Mammary epithelial cell (primary cell): Measurements from ENCODE around the gene GGNBP2.

ENCODE experiments used
- CTCF ChIP-seq, 2 donors: IDR thresholded peaks in 1 of 2; conservative IDR thresholded peaks in 1 of 2; 2 replicates each; pipeline ENCODE4 v1.5.1; 2011 to 2012; ENCODE audit warnings: inconsistent platforms in 2 of 2, low read length in 2 of 2, mild to moderate bottlenecking in 2 of 2, control low read depth in 1 of 2, low read depth in 1 of 2; ENCODE audit not compliant: insufficient read depth in 1 of 2; ENCODE audit errors: extremely low read depth in 1 of 2
- EZH2 ChIP-seq: IDR thresholded peaks from 2 replicates; pipeline ENCODE4 v1.6.1; 2012; ENCODE audit warnings: low read length, inconsistent platforms, borderline replicate concordance

GRCh38 chr17:36503456-36504155 is 41.1 kb upstream of the GGNBP2 start:
- no peak for TF ChIP-seq CTCF (conservative IDR thresholded peaks at IDR 0.05 in 1 of 2, IDR thresholded peaks at IDR 0.05 in 1 of 2; ENCODE audit: extremely low read depth in 1 of 2, insufficient read depth in 1 of 2, low read depth in 1 of 2, low read length in 2 of 2)
- TF ChIP-seq EZH2: no peak
